GM18508 (cell line): Measurements from ENCODE around the gene PLEKHN1.
"Not testable (repeated sequence)": the region's sequence is repeated elsewhere in the genome, so short reads cannot be mapped to it uniquely, and the experiment has no call there.

Source experiments
- ATAC-seq: cut with Tn5 transposase; IDR thresholded peaks from one replicate; pipeline ENCODE4 v1.9.1; 2021; ENCODE audit warnings: moderate number of reproducible peaks; ENCODE audit not compliant: insufficient read depth, unreplicated experiment

PLEKHN1 gene

DNA sequence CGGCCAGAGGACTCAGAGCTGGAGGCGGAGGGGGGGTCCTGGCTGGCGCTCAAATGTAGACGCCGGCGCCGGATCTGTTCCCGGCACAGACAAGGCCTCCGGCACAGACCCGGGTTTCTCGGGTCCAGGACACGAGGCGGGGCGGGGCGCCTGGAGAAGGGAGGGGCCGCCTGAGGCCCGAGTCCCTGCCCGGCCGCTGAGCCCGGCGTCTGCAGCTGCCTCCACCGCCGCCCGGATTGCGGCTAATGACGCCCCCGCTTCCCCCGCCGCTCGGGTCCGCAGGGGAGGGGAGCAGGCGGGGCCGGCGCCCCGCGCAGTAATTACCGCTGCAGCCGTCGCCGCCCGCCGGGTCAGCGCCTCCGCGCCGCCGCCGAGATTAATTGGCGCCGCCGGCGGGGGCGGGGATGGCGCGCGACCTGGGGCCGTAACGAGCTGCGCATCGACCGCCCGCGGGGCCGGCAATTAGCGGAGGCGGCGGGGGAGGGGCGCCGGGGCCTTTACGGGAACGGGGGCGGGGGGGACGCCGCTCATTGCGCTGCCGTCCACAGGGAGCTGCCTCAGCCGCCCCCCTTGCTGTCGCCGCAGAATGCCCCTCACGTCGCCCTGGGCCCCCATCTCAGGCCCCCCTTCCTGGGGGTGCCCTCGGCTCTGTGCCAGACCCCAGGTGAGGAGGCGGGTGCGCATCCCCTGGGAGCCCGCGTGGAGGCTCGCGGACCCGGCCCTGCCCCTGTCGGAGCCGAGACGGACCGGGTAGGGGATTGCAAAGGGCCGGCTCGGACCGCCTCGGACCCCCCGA lies 24.5 kb upstream of the PLEKHN1 start:
- no peak for ATAC-seq

DNA sequence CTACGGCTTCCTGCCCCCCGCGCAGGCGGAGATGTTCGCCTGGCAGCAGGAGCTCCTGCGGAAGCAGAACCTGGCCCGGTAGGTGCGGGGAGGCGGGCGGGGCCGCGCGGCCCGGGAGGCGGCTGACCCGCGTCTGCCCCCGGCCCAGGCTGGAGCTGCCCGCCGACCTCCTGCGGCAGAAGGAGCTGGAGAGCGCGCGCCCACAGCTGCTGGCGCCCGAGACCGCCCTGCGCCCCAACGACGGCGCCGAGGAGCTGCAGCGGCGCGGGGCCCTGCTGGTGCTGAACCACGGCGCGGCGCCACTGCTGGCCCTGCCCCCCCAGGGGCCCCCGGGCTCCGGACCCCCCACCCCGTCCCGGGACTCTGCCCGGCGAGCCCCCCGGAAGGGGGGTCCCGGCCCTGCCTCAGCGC lies 23.9 kb upstream of the PLEKHN1 start:
- no peak for ATAC-seq

DNA sequence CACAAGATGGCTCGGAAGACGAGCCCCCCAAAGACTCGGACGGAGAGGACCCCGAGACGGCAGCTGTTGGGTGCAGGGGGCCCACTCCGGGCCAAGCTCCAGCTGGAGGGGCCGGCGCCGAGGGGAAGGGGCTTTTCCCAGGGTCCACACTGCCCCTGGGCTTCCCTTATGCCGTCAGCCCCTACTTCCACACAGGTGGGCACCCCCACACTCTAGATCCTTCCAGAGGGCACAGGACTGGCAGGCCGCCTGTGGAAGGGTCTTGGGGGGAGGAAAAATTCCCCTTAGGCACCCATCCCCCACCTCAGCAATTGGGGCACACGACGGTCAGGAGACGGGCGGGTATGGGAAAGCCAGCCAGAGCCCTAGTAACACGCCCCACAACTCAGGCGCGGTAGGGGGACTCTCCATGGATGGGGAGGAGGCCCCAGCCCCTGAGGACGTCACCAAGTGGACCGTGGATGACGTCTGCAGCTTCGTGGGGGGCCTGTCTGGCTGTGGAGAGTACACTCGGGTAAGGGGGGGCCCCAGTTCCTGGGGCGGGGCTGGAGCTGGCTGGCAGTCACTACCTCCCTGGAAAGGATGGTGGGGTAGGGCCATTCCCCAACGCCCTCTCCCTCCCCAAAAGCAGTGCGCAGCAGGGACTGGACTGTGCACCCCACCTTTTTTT lies 23.3 kb upstream of the PLEKHN1 start:
- ATAC-seq = no peak

DNA sequence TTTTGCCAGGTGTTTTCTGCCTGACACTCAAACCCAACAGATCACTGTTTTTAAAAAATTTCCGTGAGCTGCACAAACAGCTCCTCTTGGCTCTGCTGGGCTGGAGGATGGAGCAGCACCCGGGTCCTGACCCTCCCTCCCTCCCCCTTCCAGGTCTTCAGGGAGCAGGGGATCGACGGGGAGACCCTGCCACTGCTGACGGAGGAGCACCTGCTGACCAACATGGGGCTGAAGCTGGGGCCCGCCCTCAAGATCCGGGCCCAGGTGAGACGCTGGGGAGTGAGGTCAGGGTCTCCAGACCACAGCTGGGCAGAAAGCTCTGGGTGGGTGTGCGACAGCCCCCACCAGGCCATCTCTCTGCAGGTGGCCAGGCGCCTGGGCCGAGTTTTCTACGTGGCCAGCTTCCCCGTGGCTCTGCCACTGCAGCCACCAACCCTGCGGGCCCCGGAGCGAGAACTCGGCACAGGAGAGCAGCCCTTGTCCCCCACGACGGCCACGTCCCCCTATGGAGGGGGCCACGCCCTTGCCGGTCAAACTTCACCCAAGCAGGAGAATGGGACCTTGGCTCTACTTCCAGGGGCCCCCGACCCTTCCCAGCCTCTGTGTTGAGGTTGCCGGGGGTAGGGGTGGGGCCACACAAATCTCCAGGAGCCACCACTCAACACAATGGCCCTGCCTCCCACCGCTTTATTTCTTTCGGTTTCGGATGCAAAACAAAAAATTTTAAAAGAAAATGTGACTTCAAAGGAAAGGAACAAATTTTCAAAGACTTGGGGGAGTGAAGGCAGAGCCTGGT lies 22.5 kb upstream of the PLEKHN1 start:
- ATAC-seq = no peak

DNA sequence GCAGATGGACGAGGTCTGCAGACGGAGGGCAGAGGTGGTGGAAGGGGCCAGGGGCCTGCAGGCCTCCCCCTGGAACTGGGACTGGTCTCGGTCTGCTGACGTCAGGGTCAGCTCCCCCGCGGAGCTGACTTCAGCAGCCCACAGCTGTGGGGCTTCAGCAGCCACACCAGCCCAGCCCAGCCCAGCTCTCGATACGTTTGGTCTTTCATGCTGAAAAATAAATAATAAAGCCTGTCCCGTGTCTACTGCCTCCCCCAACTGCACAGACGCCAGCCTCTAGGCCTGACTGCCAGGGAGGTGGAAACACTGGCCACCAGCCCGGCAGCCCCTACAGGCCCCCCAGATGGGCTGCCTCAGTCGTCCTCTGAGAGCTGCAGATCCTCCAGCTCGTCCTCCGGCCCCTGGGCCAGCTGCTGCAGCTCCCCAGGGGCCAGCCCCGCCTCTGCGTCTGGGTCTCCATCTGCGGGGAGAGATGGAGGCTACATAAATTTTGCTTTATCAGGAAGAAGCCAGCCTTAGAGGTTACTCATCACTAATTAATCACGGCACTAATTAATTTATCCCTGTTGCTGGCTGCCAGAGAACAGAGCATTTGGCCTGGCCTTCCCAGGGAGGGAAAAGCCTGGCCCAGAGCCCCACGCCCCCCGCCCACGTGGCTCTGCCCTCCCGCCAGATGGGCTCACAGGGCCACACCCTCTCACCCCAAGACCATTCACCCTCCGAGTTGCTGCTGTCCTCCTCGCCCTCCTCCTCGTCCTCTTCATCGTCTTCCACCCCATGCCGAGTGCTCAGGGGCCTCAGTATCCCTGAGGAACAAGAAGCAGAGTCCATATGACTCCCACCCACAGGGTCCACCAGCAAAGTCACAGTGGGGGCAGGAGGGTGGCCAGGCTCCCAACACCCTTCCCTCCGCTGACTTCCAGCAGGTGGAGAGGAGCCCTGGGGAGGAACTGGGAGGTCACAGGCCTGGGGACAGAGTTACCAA lies 21.6 kb upstream of the PLEKHN1 start:
- ATAC-seq = no peak

DNA sequence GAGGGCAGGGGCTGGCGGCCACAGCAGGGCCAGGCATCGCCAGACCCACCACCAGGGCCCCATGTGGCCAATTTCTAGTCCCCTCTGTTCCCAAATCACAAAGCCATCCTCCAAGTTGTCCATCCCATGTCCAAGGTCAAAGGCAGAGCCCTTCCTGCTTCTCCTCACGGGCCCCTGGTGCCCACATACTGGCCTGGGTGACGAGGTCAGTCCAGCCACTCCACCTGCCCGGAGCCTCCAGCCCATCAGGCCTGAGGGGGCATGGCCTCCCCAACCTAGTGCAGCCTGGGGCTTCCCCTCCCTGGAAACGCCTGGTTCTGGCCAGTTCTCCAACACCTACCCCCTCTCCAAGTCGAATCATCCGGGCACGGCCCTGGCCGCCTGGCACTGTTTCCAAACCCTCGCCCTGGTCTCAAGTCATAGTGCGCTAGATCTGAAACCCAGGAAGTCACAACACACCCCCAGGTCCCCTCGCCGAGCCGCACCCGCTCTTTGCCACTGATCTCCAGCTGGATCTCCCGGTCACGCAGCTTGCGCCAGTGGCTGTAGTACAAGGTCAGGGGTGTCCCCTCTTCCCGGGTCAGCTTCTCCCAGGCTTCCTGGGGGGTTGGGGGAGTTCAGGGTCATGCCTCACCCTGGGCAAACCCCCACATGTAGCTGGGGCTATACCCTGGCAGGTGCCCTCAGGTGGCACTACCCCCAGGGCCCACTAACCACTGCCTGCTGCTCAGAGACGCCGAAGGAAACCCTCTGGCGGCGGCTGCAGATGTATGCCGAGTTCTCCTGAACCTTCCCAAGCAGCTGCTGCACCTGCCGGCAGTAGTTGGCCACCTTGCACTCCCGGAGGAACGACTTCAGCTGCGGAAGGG lies 20.4 kb upstream of the PLEKHN1 start:
- no peak for ATAC-seq

DNA sequence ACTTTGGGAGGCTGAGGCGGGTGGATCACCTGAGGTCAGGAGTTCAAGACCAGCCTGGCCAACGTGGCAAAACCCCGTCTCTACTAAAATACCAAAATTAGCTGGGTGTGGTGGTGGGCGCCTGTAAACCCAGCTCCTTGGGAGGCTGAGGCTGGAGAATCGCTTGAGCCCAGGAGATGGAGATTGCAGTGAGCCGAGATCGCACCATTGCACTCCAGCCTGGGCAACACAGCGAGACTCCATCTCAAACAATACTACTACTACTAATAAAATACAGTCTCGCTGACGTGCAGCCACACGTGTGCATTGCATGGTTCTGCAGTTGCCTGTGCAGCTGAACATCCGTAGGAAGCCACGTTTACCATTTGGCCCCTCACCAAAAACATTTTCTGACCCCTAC lies 19.5 kb upstream of the PLEKHN1 start:
- ATAC-seq = not testable (repeated sequence)

DNA sequence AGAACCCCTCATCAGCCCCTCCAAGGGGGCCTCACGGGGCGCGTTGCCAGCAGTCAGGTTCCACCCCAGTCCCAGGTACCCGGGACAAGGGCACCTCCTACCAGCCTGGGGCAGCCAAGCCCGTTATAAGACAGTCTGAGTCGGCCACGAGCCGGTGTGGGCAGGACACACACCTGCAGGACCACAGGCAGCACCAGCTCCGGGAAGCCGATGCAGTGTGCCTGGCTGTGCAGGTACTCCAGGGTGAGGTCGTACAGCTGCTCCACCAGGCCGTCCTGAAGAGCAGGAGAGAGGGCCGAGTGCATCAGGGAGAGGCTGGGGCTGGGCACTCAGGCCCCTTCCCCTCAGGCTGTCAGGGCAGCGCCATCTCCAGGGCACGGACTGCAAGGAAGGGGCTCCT lies 18.3 kb upstream of the PLEKHN1 start:
- ATAC-seq = no peak

DNA sequence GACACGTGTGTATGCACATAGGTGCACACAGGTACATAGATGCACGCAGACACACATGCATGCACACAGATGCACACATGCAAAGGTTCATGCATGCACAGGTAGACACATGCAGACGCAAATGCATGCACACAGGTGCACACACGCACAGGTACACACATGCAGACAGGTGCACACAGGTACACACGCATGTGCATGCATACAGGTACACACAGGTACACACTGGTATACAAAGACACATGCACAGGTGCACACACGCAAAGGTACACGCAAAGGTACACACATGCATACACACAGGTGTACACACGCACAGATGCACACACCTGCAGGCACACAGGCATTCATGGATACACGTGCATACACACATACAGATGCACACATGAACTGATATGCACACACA lies 16.0 kb upstream of the PLEKHN1 start:
- ATAC-seq = no peak

DNA sequence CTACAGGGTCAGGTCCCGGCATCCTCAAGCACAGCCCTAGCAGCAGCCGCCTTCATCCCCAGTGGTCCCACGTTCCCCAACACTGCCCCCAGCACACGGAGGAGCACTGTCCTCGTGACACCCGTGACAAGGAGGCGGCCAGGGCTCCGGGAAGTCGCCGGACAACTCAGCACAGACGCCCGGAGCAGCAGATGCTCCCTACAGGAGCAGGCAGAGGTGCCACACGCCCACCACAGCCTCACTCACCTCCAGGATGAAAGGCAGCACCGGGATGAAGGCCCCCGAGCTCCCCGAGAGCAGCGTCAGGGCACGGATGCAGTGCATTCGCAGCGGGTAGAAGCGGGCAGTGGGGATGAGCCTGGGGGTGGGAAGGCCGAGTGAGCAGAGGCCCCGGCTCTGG lies 15.4 kb upstream of the PLEKHN1 start:
- ATAC-seq = no peak

DNA sequence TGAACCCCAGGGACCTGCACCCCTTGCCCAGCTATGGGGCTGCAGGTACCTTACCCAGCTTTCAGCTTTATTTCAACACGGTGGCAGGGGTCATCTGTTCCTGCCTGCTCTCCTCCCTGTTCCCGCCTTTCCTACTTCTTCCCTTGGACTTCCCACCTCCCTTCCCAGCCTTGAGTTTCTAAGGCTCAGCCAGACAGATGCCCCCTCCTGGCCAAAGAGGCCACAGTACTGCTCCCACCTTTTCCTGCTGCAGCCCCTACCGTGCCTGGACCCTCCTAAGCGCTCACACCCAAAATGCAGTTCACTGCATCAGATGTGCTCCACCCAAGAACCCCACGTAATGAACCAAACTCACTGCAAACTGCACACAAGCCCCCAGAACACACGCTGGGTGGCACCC lies 14.9 kb upstream of the PLEKHN1 start:
- ATAC-seq = no peak

DNA sequence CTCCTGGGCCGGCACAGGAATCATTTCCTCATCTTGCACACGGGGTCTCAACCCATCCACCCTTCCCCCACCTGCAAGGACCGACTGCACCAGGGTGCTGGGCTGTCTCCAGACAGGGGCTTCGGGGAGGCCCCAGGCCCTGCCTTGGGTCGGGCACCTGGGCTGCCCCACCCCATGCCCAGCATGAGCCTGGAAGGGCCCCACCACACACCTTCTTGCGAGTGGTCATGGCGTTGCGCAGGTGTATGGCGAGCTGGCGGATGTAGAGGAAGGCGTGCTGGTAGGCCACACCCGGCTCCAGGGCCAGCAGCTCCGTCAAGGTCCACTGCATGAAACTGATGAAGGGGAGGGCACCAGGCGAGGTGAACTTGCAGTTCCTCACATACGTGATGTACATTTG lies 14.1 kb upstream of the PLEKHN1 start:
- ATAC-seq = no peak

DNA sequence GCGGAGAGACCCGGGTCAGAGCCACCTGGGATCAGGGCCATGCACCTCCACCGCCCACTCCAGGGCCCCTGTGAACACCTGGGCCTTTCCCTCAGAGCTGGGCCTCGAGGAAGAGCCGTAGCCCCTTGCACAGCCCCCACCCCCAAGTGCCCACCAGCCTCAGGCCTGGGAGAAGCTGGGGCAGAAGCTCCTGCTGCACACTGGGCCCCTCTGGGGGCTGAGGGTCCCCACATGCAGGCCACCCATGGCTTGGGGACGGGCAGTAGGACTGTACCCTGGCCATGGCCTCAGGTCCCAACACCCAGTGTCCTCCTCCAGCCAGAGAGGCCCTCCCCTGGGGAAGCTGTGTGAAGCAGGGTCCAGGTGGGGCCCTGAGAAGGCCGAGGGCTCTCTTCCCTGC lies 13.7 kb upstream of the PLEKHN1 start:
- no peak for ATAC-seq

DNA sequence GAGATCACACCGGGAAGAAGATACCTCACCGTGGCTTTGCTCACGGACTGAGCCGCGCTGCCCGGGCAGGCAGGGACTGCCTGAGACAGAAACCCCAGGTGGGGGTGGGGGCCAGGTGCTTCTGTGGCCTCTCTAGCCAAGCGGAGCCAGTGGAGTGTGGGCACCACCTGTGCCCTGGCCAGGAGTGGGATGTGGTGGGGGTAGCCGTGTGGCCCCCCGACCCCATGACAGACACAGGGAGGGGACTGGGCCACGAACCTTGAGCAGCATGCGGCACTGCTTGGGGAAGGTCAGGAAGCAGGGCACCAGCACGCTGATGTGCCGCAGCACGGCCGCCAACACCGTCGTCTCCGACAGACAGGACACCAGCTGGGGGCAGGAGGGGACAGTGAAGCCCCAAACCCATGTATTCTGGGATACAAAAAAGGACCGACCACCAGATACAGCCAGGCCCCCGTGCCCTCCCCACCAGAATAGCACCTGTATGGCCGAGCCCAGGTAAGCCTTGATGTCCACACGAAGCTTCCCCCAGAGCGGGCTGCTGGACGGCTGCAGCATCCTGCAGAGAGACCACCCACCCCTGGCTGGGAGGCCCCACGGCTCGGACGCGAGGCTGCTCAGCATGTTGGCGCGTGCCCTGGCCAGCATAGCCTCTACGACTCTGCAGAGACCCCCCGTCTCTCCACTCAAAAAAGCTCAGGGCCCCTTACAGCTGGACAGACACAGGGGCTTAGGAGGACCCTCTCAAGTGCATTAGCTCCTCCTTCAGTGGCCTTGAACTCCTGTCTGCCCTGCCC lies 12.6 kb upstream of the PLEKHN1 start:
- no peak for ATAC-seq

DNA sequence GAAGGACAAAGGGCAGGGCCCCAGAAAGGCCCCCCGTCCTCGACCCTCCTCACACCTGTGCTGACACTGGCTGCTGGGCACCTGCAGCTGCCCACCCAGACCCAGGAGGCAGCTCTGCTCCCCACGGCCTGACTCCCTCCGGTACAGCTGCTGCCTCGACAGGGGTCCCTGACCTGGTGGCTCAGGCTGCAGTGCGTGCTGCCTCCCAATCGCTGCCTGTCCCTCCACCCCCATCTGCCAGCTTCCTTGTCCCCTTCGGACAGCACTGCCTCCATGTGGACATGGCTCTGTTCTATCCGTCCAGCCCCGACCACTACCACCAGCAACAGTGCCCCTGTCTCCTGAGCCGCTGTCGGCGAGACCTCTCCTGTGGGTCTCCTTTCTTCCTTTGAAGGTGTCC lies 11.4 kb upstream of the PLEKHN1 start:
- ATAC-seq = no peak

DNA sequence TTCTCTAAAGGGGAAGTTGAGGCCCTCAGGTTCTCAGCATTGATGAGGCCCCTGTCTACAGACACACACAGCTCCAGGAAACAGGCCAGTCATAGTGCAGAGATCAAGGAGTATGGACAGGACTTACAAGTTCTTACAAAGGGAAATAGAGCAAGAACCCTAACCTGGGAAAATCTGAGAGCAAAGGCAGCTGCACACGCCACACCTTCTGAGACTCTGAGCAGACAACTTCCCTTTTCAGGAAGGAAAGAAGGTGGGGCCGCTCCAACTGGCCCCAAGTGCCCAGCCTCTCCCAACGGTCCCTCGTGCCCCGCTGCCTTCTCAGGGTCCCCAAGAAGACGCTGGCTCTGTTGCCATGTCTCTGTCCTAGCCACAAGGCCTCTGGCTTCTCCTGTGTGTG lies 10.8 kb upstream of the PLEKHN1 start:
- ATAC-seq = no peak

DNA sequence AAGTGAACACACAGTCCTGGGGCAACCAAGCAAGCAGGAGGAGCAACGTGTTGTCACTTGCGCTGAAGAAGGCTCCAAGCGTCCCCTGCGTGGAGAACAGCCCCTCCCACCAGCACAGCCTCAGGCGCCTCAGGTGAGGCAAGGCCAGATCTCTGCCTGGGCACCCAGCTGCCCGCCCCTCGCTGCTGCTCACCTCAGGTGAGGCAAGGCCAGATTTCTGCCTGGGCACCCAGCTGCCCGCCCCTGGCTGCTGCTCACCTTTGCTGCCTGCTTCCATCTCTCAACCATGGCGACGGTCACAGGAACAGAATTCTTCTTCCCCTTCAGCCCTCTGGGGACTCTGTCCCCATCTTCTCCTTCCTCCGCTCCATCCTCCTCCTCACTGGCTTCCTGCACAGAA lies 9.6 kb upstream of the PLEKHN1 start:
- no peak for ATAC-seq
